ENCODE measurements around the gene MCTP2.

The MCTP2 gene

DNA sequence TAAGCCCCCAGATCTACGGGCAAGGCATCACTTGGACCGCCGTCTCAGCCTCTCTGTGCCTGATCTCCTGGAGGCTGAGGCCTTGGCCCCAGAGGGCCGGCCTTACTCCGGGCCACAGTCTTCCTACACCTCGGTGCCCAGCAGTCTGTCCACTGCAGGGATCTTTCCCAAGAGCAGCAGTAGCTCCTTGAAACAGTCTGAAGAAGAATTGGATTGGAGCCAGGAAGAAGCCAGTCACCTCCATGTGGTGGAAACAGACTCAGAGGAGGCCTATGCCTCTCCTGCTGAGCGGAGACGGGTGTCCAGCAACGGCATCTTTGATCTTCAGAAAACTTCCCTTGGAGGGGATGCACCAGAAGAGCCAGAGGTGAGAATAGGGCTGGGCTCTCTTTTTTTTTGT, 67.0 kb downstream of the MCTP2 start:
- no peak for DNase-seq (ENCODE audit: low read depth in 2 of 2)

DNA sequence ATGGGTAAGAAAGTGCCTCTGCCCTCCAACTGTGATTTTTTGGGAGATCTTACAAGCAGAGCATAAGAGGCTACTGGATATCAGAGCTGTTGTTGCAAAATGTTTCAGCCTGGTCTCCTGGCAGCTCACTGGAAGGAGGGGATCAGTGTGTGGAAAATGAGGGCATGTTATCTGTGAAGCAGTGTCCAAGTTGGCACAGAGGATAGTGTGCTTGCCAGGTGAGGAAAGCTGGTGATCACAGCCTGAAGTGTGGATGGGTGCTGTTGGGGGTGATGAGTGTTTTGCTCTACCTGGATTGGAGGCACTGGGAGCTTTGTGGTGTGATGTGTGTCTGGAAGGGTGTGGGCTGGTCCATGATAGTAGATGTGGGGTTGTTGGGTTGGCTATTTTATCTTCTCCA, 69.3 kb downstream of the MCTP2 start:
- no peak for DNase-seq (ENCODE audit: low read depth in 2 of 2)

DNA sequence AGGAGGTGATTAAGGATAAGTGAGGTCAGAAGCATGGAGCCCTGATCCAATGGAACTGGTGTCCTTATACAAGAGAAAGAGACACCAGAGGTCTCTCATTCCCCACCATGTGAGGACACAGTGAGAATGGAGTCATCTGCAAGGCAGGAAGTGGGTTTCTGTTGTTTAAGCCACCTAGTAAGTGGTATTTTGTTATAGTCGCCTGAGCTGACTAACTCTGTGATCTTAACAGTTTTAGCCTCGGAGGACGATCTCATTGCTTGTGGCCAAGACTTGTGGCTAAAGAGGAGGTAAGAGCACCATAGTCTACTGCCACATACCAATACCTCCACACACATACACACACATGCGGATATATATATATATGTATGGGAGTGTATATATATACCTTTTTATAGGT, 73.8 kb downstream of the MCTP2 start:
- peak in 1 of 2 donors; percentile 34 for DNase-seq (ENCODE audit: low read depth in 2 of 2)

DNA sequence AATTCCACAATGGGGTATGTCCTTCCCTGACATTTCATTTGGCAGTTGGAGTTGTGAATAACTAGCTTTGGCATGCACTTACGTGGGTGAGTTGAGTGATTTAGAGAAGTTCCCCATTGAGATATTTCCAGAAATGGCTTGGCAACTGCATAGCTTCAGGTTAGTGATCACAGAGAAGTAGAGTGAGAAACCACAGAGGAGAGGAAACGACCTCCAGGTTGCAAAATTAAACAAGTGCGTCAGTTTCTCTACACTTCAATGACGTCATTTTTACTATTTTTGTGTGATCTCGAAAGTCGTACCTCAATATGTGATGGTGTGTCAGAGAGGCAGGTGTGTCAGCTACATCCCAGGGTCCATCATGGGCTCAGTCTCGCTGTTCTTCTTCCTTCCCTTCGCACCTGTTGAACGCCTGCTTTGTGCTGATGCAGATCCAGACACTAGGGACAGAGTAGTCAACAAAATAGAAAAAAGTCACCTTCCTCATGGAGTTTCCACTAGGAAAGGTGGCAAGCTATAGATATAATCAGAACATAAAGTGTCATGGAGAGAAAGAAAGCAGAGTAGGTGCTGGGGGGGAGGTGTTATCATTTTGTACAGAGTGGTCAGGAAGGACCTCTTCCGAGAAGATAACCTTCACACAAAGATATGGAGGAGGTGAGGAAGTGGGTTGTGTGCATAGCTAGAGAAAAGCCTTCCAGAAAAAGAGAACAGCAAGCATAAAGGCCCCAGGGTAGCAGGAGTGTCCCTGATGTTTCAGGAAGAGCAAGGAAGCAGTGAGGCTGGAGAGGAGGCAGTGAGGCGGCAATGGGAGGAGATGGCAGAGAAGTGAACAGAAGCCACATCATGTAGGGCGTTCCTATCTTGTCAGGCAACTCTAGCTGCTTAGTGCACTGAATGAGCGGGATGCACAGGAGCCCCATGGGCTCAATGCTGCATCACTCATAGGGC, 75.6 kb downstream of the MCTP2 start:
- no peak for DNase-seq (ENCODE audit: low read depth in 2 of 2)

DNA sequence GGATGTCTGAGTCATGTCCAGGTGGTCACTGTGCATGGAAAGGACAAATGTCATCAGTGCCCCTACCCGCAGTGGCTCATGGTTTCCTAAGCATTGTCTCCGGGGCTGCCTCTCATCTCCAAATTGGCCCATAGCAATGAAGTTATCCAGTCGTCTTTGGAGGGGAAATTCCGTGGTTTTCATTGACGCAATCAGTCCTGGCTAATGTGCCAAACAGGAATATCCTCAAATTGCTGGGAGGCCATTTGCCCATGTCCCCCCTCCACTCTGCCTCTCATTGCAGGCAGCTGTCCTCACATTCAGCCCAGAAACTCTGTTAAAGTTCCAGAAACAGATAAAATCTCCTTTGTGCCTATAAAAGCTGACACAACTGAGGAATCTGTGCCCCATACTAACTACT, 81.6 kb downstream of the MCTP2 start:
- DNase-seq (ENCODE audit: low read depth in 2 of 2): no peak

DNA sequence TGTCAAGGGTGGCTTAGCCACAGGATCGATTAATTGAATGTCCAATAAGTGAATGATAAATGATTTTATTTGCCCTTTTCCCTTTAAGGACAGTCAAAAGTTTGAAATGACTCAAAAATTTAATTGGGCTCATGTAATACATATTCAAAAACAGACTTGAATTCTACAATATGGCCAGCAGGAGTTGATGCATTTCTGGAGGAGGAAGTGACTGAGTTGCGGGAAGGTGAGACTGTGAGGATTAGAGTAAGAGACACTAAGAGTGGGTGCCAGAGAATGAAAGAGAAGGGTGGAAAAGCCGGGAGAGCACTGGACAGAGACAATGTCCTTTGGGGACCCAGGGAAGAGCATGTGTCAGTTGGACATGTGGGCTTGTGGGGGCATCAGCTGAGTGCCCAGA, 83.3 kb downstream of the MCTP2 start:
- DNase-seq (ENCODE audit: low read depth in 2 of 2): no peak

DNA sequence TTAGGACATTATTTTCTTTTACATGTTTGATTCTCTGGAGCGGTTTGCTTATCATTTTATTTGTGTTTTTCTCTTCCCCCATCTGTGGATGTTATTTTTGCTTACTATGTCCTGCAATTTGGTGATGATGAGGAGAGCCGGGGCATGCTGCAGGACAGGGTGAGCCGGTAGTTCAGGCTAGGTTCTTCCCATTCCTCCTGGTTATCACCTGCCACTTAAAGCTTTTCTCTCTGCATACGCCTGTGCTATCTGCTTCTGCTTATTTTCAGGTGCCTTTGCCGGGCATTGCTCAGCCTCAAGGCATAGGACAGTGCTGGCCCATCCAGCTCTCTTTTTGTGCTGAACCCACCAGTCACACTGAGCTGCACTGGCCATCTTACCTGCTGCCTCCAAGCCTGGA, 85.8 kb downstream of the MCTP2 start:
- no peak for DNase-seq (ENCODE audit: low read depth in 2 of 2)

DNA sequence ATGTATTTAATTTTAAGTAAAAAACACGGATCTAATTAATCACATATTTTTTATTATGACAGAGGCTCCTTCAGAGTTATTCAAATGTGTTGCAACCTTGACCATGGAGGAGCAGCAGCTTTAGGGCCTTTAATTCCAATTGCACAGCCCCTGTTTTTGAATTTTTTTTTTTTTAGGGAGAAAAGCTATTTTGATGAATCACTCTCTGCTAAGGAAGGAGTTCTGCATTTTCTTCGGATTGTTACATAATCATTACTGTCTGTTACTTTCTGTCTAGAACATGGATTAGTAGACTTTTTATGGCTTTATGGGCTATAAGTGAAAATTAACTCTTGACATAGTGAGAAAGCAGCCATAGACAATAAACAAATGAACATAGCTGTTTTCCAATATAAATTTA, 90.8 kb downstream of the MCTP2 start:
- DNase-seq (ENCODE audit: low read depth in 2 of 2): no peak

DNA sequence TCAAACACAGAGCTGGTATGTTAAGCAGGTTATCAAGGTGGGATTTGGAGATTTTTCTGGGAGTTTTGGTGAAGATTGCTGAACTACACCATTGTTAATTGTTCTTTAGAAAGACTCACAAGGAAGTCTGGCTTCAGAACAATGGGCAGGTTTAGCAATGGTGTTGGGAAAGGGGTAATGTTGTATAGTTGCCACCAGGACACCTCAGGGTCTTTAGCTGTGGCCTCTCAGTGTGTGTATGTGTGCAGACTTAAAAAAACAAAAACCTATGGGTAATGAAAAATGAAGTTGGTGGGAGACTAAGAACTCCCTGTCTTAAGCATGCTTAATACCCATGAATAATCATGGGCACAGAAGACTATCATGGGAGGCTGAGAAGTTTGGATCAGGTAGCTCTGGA, 91.7 kb downstream of the MCTP2 start:
- no peak for DNase-seq (ENCODE audit: low read depth in 2 of 2)

DNA sequence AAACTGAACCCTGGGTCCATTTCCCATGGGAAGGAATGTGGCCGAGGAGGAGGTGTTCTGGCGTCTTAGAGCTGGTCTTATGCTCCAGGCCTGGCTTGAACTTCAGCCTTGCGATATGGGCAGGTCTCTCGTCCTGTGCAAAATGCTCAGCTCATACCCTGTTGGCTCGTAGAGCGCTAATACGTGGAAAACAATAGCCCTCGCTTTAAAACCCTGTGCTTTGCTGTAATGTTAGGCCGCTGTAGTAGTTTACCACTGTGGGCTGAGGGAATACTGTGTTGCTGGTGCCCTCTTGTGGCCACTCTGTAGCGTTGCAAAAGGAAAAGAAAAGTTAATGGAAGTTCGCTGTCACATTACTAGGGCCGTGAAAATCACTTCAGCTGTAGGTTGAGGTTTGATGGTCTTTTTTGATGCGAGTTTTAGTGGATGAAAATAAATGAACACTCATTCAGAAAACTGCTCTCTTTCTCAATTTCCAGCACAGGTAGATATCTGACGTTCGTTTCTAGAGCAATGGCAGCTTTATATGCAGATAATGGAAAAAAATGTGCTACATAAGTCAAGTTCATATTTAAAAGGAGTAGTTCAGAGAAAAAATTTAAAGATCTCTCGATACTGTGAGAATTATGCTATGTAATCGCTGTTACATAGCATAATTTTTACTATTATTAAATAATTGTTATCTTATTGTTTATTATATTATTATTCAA, 92.9 kb downstream of the MCTP2 start:
- DNase-seq (ENCODE audit: low read depth in 2 of 2): peak; percentile 15 to 26

DNA sequence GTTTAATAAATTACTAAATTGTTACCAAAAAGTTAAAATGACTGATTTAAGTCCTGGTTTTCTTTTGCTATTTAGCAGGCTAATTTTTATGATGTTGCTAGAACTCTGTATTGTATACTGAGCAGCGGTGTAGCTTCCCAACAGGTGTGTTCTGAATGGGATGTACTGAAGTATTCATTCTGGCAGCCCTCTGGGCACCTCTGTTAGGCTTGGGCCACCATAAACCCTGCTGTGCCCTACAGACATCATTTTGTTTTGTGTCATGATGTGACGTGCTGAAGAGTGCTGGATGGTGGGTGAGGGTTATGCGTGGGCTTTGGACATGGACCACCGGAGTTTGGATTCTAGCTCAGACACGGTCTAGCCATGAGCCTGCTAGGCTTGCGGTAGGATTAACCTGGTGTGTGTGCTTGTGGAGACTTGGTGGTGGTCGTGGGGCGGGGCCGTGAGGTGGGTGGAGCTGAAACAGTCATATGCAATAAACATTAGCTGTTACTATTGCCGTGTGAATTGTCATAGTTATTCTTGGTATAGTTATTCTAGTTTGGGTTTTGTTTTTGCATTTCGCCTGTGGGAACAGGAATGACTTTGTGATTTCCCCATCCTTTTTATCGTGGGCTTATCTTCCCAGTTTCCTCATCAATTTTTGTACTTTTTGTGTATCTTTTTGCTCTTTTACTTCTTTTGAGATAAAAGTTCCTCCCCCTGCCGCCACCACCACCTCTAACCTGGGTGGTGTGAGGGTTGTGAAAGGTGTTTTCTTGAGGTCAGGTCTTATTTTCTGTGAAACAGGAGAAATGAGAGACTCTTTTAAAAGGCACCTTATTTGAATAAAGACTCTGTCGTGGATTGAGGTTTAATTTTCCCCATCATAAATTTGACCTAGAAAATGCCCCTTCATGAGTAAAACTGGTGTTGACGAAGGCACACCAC, 93.7 kb downstream of the MCTP2 start:
- DNase-seq (ENCODE audit: low read depth in 2 of 2): no peak

DNA sequence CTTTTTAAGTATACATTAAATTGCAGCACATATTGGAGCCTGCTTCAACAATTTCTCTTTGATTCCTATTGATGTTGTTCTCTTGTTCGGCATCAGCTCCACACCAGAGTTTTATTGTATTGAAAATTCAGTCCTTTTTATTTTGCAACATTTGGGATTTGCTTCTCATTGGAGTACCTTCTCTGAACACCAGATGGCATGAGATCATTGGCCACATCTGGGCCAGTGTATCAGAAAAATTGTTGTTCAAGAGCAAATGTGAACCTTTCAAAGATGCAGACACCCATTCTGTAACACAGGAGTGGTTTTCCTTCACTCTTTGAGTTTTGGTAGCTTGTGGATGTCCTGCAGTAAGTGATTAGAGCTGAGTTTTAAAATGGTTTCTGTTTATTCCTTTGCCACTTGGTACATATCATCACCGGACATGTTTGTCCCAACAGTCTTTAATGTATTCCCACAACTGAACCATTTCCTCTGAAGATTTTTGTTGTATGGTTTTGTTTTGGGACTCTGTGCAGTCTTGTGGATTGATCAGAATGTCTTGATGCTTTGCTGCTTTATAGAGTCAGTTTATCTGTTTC, 96.1 kb downstream of the MCTP2 start:
- DNase-seq (ENCODE audit: low read depth in 2 of 2): no peak

DNA sequence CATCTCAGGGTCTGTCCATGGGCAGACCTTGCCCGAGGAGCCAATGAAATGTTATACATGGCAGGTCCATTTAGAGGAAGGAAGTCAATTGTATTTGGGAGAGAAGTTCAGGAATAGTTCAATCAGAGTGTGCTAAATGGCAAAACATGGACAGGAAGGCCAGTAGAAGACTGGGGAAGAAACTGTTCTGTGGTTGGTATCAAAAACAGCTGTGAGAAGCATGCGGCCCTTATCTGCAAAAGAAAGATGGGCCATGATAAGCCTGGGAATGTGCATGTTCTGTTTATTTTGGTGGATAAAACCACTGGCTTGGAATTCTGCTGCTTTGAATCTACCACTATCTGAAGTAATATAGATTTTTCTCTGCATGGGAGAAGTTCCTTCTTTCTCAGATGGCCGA, 100.4 kb downstream of the MCTP2 start:
- DNase-seq (ENCODE audit: low read depth in 2 of 2): no peak

DNA sequence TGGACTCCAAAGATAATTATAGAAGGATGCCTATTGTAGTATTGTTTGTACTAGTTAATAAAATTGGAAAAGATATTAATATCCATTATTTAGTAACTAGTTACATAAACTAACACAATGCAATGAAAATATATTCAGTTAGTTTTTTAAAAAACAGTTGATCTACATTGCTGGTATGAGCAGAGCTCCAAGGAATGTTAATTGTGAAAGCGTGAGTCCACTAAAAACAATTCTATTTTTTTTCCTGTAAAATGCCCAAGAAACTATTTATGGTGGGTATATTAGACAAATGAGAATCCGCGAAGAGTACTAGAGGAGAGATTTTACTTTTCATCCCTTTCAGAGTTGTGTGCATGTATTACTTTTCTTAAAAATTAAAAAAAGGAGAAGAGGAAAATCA, 104.3 kb downstream of the MCTP2 start:
- DNase-seq (ENCODE audit: low read depth in 2 of 2): no peak

DNA sequence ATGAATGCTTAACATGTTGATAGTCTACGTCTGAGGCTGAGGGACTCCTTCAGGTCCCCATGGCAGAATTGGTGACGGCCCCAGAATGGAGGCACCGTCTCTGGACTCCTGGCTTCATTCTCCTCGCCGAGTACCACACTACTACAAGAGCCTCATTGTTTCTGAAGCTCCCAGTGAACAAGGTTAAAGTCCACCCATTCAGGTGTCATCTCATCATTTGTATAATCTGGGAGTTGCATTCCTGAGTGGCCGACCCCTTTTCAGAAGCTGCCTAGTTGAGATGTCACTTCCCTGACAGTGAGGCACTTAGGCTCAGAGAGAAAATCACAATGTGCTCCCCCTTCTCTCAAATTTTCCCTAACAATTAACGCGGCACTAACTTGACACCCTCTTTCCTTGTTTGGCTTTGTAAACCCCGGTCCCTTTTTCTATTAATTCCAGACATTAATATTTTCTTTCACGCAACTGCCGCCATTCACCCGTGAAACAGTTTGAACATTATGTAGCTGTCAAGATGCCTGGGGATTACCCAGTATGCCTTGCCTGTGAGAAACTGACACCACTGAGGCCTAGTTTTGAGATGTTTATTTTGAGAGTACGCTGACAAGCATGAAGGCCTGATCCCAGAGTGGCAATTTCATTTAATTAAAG, 105.6 kb downstream of the MCTP2 start:
- no peak for DNase-seq (ENCODE audit: low read depth in 2 of 2)

DNA sequence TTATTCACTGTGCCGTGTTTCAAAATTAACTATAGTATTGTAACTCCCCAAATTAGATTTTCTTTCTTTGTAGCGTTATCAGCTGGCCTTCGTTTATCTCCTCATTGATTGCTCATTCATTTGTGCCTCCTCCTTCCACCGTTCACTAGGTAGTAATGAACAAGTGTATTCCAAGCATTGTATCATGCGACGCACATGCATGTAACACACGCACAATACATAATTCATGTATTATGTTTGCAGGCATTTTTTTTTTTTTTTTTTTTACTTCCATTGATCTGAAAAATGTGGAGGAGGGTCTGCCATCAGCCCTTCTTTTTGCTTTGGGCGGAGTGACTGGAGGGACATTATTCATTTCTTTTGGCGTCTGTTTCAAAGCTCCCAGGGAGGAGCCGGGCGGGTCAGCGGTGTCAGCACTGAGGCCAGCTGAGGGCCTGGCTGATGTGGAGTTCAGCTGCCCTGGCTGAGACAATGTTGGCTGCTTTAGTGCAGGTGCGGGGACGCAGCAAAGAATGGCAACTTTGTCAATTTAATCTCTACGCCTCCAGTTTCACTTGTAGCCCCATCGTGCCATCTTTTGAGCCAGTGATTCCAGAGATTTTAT, 107.0 kb downstream of the MCTP2 start:
- no peak for DNase-seq (ENCODE audit: low read depth in 2 of 2)

DNA sequence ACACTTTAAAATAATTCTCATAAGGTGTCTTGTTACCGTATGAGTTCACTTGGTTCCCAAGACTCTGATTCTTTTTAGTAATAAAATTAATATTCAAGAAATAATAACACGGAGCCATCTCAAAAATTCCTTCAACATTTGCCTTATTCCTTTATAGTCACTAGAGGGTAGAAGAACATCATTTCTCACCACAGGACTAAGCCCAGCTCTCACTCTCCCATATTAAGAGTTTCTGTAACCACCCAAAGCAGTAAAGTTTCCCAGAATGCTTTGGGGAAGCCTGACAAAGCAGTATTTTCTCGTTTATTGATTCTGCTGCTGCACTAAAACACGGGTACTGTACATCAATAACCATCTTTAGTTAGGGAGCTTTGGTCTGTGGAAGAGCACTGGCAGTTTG, 114.9 kb downstream of the MCTP2 start:
- no peak for DNase-seq (ENCODE audit: low read depth in 2 of 2)

DNA sequence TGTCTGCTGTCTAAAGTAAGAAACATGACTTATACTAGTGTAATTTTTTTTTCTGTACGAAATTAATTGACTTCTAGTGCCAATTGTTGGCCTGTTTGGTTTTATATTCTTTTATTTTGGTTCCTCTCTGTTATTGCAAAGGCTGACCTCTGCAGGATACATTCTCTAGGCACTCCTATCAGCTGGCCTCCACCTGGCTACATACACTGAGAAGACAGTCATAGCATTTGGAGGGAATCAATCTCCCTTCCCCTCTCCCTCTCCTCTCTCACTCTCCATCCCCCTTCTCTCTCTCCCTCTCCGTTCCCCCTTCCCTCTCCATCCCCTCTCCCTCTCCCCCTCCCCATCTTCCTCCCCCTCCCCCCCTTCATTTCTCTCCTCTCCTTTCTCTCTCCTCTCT, 116.7 kb downstream of the MCTP2 start:
- no peak for DNase-seq (ENCODE audit: low read depth in 2 of 2)

DNA sequence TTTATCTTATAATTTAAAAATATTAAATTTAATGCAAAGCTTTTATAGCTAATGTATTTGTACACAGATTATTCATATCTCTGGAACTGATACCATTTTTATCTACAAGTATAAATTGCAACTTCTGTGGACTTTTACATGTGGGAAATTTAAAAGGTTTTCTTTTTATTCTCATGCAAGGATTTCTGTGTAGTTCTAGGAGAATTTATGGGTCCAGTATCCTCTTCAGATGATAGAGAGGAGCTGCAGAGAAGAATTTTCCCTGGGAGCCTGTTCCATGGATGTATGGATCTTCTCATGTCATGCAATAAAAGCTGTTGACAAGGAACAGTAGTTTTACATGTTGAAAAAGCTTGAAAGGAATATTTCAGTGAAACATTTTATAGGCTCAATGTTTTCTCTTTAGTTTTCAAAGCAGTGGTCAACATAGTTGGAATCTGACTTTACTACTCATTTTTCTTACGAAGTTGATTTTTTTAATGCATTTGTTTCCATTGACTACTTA, 119.7 kb downstream of the MCTP2 start:
- no peak for DNase-seq (ENCODE audit: low read depth in 2 of 2)

DNA sequence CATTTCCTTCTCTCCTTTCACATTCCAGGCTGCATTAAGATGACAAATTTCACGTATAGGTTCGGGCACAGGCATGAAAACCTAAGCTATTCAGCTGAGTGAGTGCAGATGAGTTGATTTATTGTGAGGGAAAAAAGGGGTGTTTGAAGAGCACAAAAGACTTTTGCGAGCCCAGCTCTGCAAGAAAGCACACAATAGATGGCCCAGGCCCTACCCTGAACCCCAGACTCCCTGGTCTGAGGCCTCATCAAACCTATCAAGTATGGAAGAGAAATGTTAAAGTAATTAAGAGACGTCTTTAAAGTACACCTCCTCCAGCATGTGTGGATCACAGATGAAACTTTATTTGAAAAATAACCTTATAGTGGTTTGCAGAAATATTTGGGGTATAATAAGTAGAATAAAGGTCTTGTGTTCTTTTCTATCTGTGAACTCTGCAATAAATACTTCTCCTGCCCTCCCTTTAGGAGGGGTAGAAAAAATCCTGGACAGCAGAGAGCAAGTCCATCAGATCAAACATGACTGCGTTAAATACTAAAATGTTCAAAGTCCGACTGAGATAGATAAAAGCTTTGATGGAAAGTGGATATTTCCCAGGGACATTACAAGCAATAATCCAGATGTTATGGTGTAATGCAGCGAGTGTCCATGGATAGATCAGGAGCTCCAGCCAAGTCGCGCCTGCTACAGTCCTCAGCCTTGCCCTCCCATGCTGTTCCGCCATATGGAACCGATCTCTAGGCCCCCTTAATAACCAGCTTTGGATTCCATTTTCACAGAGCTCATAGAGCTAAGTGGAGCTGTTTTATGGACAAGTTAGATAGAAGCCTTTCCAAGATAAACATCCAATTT, 121.5 kb downstream of the MCTP2 start:
- DNase-seq (ENCODE audit: low read depth in 2 of 2): no peak
